ENCODE results near the gene C1QL4.
"Not testable (repeated sequence)": the region's sequence is repeated elsewhere in the genome, so short reads cannot be mapped to it uniquely, and the experiment has no call there.

The C1QL4 gene

GRCh38 chr12:49298160-49298559 lies 38.8 kb downstream of the C1QL4 start:
- no peak for DNase-seq

DNA sequence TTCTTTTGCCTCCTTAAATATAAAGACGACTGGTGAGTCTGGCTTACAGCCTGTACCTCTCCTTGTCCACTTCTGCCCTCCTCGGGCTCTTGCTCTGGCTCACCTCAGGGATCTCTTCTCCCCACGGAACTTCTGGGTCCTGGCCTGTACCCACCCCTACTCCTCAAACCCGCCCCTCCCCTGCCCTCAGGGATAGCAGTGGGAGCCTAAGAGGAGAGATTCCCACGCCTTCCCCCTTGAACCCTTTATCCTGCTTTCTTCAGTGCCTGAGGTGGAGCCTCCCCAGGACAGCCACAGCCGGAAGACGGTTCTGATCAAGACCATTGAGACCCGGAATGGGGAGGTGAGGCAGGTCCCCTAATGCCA lies 39.3 kb downstream of the C1QL4 start:
- no peak for DNase-seq

DNA sequence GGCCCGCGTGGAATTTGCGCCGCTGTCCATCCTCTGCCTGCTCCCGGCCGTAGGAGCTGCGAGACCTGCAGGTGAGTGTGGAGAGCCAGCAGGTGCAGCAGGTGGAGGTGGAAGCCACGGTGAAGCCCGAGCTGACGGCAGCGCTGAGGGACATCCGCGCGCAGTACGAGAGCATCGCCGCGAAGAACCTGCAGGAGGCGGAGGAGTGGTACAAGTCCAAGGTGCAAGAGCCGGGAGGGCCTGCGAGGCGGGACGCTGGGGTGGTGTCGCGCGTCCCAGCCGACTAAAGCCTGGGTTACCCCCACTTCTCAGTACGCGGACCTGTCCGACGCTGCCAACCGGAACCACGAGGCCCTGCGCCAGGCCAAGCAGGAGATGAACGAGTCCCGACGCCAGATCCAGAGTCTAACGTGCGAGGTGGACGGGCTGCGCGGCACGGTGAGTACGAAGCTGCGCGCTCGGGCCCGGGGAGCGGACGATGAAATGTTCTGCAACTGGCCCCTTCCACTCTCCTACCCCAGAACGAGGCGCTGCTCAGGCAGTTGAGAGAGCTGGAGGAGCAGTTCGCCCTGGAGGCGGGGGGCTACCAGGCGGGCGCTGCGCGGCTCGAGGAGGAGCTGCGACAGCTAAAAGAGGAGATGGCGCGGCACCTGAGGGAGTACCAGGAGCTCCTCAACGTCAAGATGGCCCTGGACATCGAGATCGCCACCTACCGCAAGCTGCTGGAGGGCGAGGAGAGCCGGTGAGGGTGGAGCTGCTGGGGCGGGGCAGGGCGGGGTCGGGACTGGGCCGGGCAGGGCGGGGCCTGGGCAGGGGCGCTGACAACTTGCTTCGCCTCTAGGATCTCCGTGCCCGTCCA lies 39.9 kb downstream of the C1QL4 start:
- peak; percentile 32 for DNase-seq

GRCh38 chr12:49296034-49296835 lies 40.8 kb downstream of the C1QL4 start:
- peak; percentile 76 for DNase-seq

DNA sequence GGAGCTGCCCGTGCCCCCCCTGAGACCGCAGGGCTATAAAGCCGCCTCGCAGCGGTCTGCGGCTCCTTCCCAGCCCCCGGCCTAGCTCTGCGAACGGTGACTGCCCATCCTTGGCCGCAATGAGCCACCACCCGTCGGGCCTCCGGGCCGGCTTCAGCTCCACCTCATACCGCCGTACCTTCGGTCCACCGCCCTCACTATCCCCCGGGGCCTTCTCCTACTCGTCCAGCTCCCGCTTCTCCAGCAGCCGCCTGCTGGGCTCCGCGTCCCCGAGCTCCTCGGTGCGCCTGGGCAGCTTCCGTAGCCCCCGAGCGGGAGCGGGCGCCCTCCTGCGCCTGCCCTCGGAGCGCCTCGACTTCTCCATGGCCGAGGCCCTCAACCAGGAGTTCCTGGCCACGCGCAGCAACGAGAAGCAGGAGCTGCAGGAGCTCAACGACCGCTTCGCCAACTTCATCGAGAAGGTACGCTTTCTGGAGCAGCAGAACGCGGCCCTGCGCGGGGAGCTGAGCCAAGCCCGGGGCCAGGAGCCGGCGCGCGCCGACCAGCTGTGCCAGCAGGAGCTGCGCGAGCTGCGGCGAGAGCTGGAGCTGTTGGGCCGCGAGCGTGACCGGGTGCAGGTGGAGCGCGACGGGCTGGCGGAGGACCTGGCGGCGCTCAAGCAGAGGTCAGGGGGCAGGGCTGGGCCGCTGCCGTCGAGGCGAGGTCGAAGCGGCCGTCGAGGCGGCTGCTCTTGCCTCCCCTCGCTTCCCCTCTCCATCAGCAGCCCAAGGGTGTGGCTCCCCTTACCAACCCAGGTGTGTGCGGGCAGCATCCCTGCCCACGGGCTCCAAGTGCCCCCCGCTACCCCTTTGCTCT lies 41.7 kb downstream of the C1QL4 start, which contains the start of gene PRPH:
PRPH (plus strand) TSS at position 66 of the 855 bp plus-strand sequence; CDS start at position 120, 54 bp downstream.
- no peak for DNase-seq

DNA sequence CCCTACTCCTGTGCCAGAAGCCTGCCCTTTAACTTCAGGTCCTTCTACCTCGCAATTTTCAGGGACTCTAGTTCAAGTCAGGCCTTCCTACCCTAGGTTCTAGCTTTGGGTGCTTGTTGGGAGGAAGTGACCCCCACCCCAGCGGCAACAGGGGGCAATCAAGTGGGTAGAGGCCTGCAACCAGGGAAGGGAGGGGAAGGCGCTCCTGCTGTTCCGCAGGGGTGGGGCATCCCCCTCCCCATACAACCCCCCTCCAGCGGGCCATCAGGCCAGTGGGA lies 42.2 kb downstream of the C1QL4 start:
- DNase-seq = no peak

GRCh38 chr12:49294086-49294803 lies 42.7 kb downstream of the C1QL4 start:
- DNase-seq = no peak

GRCh38 chr12:49293056-49293956 lies 43.7 kb downstream of the C1QL4 start:
- DNase-seq = no peak

- DNase-seq = no peak
Observed at GRCh38 chr12:49292729-49293055, 44.3 kb downstream of the C1QL4 start.

DNA sequence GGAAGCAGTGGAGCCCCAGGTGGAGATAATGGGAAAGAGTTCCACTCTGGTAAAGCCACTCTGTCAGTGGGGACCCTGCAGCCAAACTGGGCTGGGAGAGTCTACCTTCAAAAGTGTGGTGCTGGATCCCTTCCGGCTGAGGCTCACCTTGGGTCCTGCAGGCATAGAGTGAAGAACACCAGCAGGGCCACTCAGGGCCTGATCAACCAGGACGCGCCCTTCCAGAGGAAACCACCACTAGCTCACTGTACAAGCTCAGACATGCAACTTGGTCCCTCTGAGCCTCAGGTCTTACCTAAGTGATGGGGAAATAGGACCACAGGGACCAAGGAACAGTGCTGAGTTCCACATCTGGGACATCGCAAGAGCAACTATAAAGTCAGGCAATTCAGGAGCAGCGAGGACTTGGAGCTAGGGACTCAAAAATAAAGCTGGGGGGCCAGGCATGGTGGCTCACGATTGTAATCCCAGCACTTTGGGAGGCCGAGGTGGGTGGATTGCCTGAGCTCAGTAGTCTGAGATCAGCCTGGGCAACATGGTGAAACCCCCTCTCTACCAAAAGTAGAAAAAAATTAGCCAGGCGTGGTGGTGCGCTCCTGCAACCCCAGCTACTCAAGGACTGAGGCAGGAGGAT lies 47.9 kb downstream of the C1QL4 start:
- no peak for DNase-seq

- DNase-seq = peak; percentile 76
Observed at GRCh38 chr12:49288412-49288853, 48.6 kb downstream of the C1QL4 start.

DNA sequence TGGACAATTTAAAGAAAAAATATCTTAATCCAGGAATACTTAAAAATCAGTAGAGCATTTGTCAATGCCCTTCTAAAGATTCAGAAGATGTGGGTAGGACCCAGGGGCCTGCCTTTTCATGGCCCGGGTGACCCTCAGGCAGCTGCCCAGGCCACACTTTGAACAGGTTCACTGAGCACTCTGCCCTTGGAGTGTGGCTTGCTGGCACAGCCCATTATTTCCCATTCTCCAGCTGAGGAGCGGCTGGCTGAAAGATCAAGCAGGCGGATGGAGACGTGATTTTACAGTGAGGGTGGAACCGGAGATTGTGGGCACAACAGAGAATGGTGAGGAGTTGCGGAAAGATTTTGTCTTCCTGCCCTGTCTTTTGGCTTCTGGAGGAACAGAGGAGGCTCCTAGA lies 49.1 kb downstream of the C1QL4 start:
- no peak for DNase-seq

GRCh38 chr12:49284672-49285071 lies 52.3 kb downstream of the C1QL4 start:
- no peak for DNase-seq

DNA sequence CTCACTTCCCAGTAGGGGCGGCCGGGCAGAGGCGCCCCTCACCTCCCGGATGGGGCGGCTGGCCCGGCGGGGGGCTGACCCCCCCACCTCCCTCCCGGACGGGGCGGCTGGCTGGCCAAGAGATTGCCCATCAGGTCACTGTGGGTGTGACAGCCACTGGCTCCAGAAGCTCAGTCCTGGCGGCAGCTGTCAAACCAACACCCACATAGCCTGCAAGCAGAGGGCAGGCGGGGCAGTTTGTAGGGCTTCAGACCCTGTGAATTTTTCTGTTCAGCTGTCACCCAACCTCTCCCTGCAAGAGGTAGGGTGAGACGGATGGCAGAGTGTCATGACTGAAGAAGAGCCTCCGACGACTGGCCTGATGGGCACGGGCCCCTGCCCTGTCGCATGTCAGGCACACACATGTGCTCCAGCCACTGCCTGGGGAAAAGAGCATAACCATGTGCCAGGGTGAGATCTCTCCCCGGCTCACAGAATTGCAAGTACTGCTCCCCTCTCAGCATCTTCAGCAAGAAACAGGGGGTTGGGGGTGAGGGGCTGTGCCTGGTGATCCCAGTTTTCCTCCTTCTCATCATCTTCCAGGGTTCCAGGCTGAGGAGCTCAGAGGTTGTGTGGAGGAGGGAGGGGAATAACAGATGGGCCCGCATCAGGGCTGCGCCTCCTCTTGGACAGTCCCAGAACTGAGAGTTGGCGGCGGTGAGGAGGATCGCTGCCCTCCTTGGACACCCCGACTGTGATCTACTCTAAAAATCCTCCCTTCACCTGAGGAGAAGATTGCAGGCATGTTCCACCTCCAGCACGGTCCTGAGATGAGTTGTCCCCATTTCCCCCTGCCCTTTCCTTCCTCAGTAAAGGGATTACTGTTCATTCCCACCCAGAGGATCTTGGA lies 53.2 kb downstream of the C1QL4 start:
- DNase-seq = no peak

GRCh38 chr12:49282740-49283375 lies 54.1 kb downstream of the C1QL4 start:
- not testable (repeated sequence) for DNase-seq
